ENCODE results near the gene ZNF670. TPM values are rescaled to one million over a fixed set of nuclear protein-coding genes. Genes with fewer than 3 reads are reported as not detected.

The ZNF670 gene
- total and polyA plus RNA-seq, 9 of the 15 experiments (the other 6 are each of a cell fraction or from before 2014, with no cell fraction given), result 7.1 to 23.4 (median 11.8) TPM

GRCh38 chr1:247111700-247112478, 33.3 kb upstream of the ZNF670 start (continued):
- TF ChIP-seq ZNF407 (IDR thresholded peaks at IDR 0.05; ENCODE audit: low read depth) (no peak), HDAC3 (IDR thresholded peaks at IDR 0.05; ENCODE audit: borderline replicate concordance, partially characterized antibody) (no peak), HDAC1 (IDR thresholded peaks at IDR 0.05) (peak in 1 of 2 experiments; percentile 77; a peak in 1 of 4 replicates), MTA1 (IDR thresholded peaks at IDR 0.05; ENCODE audit: borderline replicate concordance) (no peak), HNRNPUL1 (IDR thresholded peaks at IDR 0.05; ENCODE audit: low read length) (no peak), ZNF184 (CRISPR knock-in tag; IDR thresholded peaks at IDR 0.05) (no peak), ELF2 (CRISPR knock-in tag; IDR thresholded peaks at IDR 0.05) (0 out of 2 replicates have a peak, but pooled peaks have one; percentile 64), POLR2B (IDR thresholded peaks at IDR 0.05; ENCODE audit: low read depth, partially characterized antibody) (peak; percentile 33), HDAC2 (IDR thresholded peaks at IDR 0.05) (peak; percentile 63; the same call in 1 of the 2 replicates), ZNF592 (IDR thresholded peaks at IDR 0.05) (peak; percentile 73; the same call in 1 of the 2 replicates), ZNF23 (CRISPR knock-in tag; IDR thresholded peaks at IDR 0.05) (no peak), ETV5 (CRISPR knock-in tag; IDR thresholded peaks at IDR 0.05; ENCODE audit: low read depth) (peak; percentile 93), KDM4B (IDR thresholded peaks at IDR 0.05; ENCODE audit: borderline replicate concordance in 2 of 2, low read depth in 1 of 2) (peak in 1 of 2 experiments; percentile 85; a peak in 1 of 4 replicates)

Data from K562 (cell line).